ENCODE measurements around the gene C1R.

DNA sequence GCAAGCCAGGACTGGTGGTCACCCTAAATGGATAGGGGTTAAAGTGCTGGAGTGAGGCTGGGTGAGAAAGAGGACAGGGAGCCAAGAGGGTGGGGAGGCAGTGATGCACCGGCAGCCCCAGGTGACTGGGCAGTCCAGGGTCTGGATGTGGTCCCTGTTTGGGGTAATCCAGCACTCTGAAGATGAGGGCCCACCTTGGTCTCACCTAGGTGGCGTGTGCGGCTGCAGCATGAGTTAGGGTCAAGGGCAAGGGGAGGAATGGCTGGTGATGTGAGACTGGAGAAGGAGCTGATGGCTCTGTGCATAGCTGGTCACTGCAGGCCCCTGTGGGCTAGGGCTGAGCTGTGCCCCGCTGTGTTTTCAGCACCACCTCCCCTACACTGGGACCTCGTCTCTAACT, 18.4 kb upstream of the C1R start:
- TF ChIP-seq POLR2A (IDR thresholded peaks at IDR 0.05) = no peak
- TF ChIP-seq, protein P1, sequence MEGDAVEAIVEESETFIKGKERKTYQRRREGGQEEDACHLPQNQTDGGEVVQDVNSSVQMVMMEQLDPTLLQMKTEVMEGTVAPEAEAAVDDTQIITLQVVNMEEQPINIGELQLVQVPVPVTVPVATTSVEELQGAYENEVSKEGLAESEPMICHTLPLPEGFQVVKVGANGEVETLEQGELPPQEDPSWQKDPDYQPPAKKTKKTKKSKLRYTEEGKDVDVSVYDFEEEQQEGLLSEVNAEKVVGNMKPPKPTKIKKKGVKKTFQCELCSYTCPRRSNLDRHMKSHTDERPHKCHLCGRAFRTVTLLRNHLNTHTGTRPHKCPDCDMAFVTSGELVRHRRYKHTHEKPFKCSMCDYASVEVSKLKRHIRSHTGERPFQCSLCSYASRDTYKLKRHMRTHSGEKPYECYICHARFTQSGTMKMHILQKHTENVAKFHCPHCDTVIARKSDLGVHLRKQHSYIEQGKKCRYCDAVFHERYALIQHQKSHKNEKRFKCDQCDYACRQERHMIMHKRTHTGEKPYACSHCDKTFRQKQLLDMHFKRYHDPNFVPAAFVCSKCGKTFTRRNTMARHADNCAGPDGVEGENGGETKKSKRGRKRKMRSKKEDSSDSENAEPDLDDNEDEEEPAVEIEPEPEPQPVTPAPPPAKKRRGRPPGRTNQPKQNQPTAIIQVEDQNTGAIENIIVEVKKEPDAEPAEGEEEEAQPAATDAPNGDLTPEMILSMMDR (IDR thresholded peaks at IDR 0.05) = no peak
